GM19238 (cell line): Measurements from ENCODE around the gene KAT2B.
A peak's percentile ranks its signal among the peaks of the same experiment; 100 is the strongest.
"Not testable (repeated sequence)": the region's sequence is repeated elsewhere in the genome, so short reads cannot be mapped to it uniquely, and the experiment has no call there.

ENCODE experiments used
- DNase-seq: peaks from one replicate; pipeline ENCODE4 v3.0.0; 2011; ENCODE audit warnings: low spot score; ENCODE audit not compliant: insufficient read length

KAT2B gene

GRCh38 chr3:20041197-20041780 lies 1.0 kb downstream of the KAT2B start:
- DNase-seq = peak; percentile 51

- DNase-seq = no peak
These were observed 2.1 kb downstream of the KAT2B start for GRCh38 chr3:20042331-20042730.

GRCh38 chr3:20043396-20043795 lies 3.1 kb downstream of the KAT2B start:
- no peak for DNase-seq

- DNase-seq = no peak
These were observed 3.6 kb downstream of the KAT2B start for GRCh38 chr3:20043825-20044224.

GRCh38 chr3:20045141-20045540 lies 4.9 kb downstream of the KAT2B start:
- DNase-seq = not testable (repeated sequence)

- DNase-seq = no peak
These were observed 6.3 kb downstream of the KAT2B start for GRCh38 chr3:20046556-20046955.

GRCh38 chr3:20047341-20047779 lies 7.1 kb downstream of the KAT2B start:
- DNase-seq = no peak

GRCh38 chr3:20047976-20048883 lies 8.0 kb downstream of the KAT2B start:
- DNase-seq = no peak

GRCh38 chr3:20051123-20051806 lies 11.0 kb downstream of the KAT2B start:
- no peak for DNase-seq

GRCh38 chr3:20052851-20053250 lies 12.6 kb downstream of the KAT2B start:
- DNase-seq = no peak

- DNase-seq = no peak
These were observed 14.3 kb downstream of the KAT2B start for GRCh38 chr3:20054549-20054987.

GRCh38 chr3:20055020-20055775 lies 15.0 kb downstream of the KAT2B start:
- no peak for DNase-seq

- no peak for DNase-seq
These were observed 15.6 kb downstream of the KAT2B start for GRCh38 chr3:20055842-20056241.

GRCh38 chr3:20056725-20057611 lies 16.7 kb downstream of the KAT2B start:
- no peak for DNase-seq

- no peak for DNase-seq
These were observed 17.4 kb downstream of the KAT2B start for GRCh38 chr3:20057612-20058180.

GRCh38 chr3:20059929-20060328 lies 19.7 kb downstream of the KAT2B start:
- no peak for DNase-seq

GRCh38 chr3:20060974-20061685 lies 20.9 kb downstream of the KAT2B start:
- DNase-seq = no peak

- DNase-seq = no peak
These were observed 22.8 kb downstream of the KAT2B start for GRCh38 chr3:20062996-20063395.

GRCh38 chr3:20064387-20064786 lies 24.1 kb downstream of the KAT2B start:
- no peak for DNase-seq
